Brain microvascular endothelial cell (primary cell): ENCODE data around the gene PSMB4.
"Not testable (repeated sequence)": the region's sequence is repeated elsewhere in the genome, so short reads cannot be mapped to it uniquely, and the experiment has no call there.

Experiments
- DNase-seq: peaks from one replicate; pipeline ENCODE4 v3.0.0-alpha.2; 2020
- H3K27ac ChIP-seq: fragments of 250-450 bp; sonication (Bioruptor Pico); 2 replicates; pipeline ENCODE4 v1.5.1; 2020; ENCODE audit warnings: mild to moderate bottlenecking, moderate library complexity
- H3K27me3 ChIP-seq: fragments of 250-450 bp; sonication (Bioruptor Pico); replicated peaks from 2 replicates; pipeline ENCODE4 v1.5.1; 2020; ENCODE audit warnings: mild to moderate bottlenecking
- H3K36me3 ChIP-seq: fragments of 250-450 bp; sonication (Bioruptor Pico); replicated peaks from 2 replicates; pipeline ENCODE4 v1.5.1; 2020; ENCODE audit warnings: mild to moderate bottlenecking
- H3K4me3 ChIP-seq: 2 replicates; pipeline ENCODE4 v1.5.1; 2011; ENCODE audit warnings: low read depth, mild to moderate bottlenecking, control low read depth, low read length, moderate library complexity
- CTCF ChIP-seq: IDR thresholded peaks from 2 replicates; pipeline ENCODE4 v1.5.1; 2011; ENCODE audit warnings: low read depth, mild to moderate bottlenecking, moderate library complexity, low read length, control low read depth, inconsistent platforms; ENCODE audit errors: missing control alignments
- in situ Hi-C: cut with HindIII; loops from 2 replicates; pipeline ENCODE4 v1.10.0; 2017; ENCODE audit warnings: low sequenced_read_pairs, low pct_ligation_motif_present

PSMB4 gene

GRCh38 chr1:151419819-151420218, 20.4 kb downstream of the PSMB4 start:
- H3K4me3 ChIP-seq = no peak overlapping the region
- no peaks in the 10 kb centered on the region for H3K27me3 ChIP-seq
- in situ Hi-C loops = no loop called here
- H3K27ac ChIP-seq = no peak overlapping the region
- no peak for DNase-seq
- H3K36me3 ChIP-seq = peaks cover 37% of the 10 kb centered on the region
- no peak for TF ChIP-seq CTCF

- no peaks in the 10 kb centered on the region for H3K27me3 ChIP-seq
- peaks cover 59% of the 10 kb centered on the region for H3K36me3 ChIP-seq
- H3K4me3 ChIP-seq = no peak overlapping the region
- DNase-seq = no peak
- in situ Hi-C loops = no loop called here
- TF ChIP-seq CTCF = no peak
- no peak overlapping the region for H3K27ac ChIP-seq
Measured at GRCh38 chr1:151425103-151425502, 25.7 kb downstream of the PSMB4 start.

- TF ChIP-seq CTCF = no peak
- Histone ChIP-seq H3K27me3 (no peaks in the 10 kb centered on the region), H3K4me3 (no peak overlapping the region), H3K27ac (no peak overlapping the region), H3K36me3 (peaks cover 46% of the 10 kb centered on the region)
- DNase-seq = no peak
- in situ Hi-C loops = no loop called here
Measured at GRCh38 chr1:151428068-151428467, 28.7 kb downstream of the PSMB4 start.

GRCh38 chr1:151433827-151434226, 34.5 kb downstream of the PSMB4 start:
- in situ Hi-C loops, H3K4me3 ChIP-seq, H3K27me3 ChIP-seq, H3K27ac ChIP-seq, H3K36me3 ChIP-seq, DNase-seq: not testable (repeated sequence)

- Histone ChIP-seq H3K27ac (no peak overlapping the region), H3K4me3 (no peak overlapping the region), H3K36me3 (peaks cover under 1% of the 10 kb centered on the region), H3K27me3 (no peaks in the 10 kb centered on the region)
- in situ Hi-C loops = no loop called here
- DNase-seq = no peak
- TF ChIP-seq CTCF = no peak
Measured at GRCh38 chr1:151435174-151435573, 35.8 kb downstream of the PSMB4 start.

GRCh38 chr1:151436985-151437384, 37.6 kb downstream of the PSMB4 start:
- no peak overlapping the region for H3K4me3 ChIP-seq
- H3K27me3 ChIP-seq = no peaks in the 10 kb centered on the region
- no peak overlapping the region for H3K27ac ChIP-seq
- DNase-seq = no peak
- no peak for TF ChIP-seq CTCF
- in situ Hi-C loops = no loop called here
- no peaks in the 10 kb centered on the region for H3K36me3 ChIP-seq

GRCh38 chr1:151437396-151437795, 38.0 kb downstream of the PSMB4 start:
- DNase-seq, H3K27ac ChIP-seq, H3K36me3 ChIP-seq, H3K27me3 ChIP-seq, in situ Hi-C loops, H3K4me3 ChIP-seq: not testable (repeated sequence)
